Putamen (tissue), 1 donor: ENCODE measurements around the gene ENPP1.
"Not testable (repeated sequence)": the region's sequence is repeated elsewhere in the genome, so short reads cannot be mapped to it uniquely, and the experiment has no call there.

Experiments
- DNase-seq: peaks from one replicate; pipeline ENCODE4 v3.0.0-alpha.2; 2016; ENCODE audit warnings: low spot score

ENPP1 gene

GRCh38 chr6:131831392-131831791 is 23.6 kb downstream of the ENPP1 start:
- no peak for DNase-seq

DNA sequence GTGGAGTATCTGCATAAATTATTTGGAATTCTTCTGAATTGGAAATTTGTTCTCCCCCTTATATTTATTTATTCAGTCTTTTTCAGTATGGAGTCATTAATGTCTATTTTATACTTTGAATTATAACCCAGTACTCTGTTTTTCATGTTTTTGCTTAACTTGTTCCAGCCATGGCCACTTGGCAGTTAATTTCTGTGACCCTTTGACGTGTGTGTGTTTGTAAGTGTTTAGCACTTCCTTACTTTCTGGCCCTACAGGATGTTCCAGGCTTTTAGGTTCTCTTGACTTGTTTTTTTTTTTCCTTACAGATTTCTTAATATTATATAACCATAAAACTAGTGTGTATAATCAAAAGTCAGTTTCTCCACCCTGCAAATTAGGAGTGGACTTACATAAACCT is 24.1 kb downstream of the ENPP1 start:
- no peak for DNase-seq

DNA sequence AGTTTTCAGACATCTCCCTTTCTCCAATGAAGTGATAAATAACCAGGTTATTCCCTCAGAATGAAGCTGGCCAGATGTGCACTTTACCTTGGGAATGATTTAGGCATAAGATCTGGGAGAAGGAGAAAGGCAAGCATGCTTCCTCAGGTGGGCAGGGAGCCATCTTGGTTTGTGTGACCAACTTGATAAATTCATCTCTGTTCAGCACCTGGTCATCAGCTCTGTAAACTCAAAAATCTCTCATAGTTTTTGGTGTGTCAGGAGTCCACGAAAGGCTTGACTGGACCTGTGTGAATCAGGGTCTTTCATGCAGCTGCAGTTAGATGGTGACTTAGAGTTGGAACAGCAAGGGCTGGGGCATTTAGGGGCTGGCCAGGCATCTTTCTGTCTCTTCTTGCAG is 24.5 kb downstream of the ENPP1 start:
- no peak for DNase-seq

GRCh38 chr6:131838051-131838450 is 30.2 kb downstream of the ENPP1 start:
- DNase-seq: no peak

GRCh38 chr6:131839388-131839787 is 31.6 kb downstream of the ENPP1 start:
- DNase-seq: no peak

GRCh38 chr6:131840441-131840840 is 32.6 kb downstream of the ENPP1 start:
- no peak for DNase-seq

DNA sequence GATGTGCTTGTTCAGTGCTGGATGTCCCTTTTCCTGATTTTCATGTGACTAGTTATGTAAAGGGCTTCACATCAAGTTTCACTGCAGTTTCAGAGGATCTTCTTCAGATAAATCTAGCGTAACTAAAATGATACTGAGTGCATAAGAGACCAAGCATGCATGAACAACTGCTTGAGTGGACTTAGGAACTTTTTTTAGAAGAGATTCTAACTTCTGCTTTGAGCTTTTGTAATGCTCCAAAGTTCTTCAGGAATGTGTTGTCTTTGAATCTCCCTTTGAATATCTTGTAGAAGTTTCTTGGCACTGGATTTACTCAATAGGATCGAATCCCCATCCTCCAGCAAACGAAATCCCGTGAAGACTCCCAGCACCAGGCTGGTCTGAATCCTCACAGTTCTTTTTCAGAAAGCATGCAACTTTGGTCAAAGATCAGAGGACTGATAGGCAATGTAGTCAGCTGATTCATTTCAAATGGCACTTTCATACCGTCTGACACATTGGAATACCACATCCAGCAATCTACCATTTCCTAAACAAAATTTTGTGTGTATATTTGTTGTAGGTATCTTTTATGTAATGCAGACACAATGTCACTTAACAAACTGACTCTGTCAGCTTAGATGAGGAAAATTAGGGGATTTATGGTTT is 33.2 kb downstream of the ENPP1 start:
- no peak for DNase-seq

GRCh38 chr6:131843768-131844167 is 35.9 kb downstream of the ENPP1 start:
- DNase-seq: no peak

- DNase-seq: no peak
These were observed 36.5 kb downstream of the ENPP1 start for GRCh38 chr6:131844243-131844841.

- DNase-seq: no peak
These were observed 38.3 kb downstream of the ENPP1 start for GRCh38 chr6:131846023-131846663.

GRCh38 chr6:131846905-131847304 is 39.1 kb downstream of the ENPP1 start:
- no peak for DNase-seq

DNA sequence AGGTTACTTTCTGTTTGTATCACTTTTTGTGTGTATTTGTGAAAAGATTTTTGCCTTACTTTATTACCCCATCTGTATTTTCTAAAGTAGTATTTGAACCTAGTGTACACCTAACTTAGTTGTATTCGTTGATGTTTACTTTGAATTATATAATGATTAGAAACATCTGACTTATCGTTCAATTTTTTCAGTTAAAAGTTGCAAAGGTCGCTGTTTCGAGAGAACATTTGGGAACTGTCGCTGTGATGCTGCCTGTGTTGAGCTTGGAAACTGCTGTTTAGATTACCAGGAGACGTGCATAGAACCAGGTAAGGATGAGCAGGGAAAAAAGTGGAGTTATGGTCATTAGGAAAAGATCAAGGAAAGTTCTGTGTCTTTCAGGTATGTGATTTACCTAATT is 42.0 kb downstream of the ENPP1 start:
- no peak for DNase-seq

- no peak for DNase-seq
These were observed 43.4 kb downstream of the ENPP1 start for GRCh38 chr6:131851049-131851769.

DNA sequence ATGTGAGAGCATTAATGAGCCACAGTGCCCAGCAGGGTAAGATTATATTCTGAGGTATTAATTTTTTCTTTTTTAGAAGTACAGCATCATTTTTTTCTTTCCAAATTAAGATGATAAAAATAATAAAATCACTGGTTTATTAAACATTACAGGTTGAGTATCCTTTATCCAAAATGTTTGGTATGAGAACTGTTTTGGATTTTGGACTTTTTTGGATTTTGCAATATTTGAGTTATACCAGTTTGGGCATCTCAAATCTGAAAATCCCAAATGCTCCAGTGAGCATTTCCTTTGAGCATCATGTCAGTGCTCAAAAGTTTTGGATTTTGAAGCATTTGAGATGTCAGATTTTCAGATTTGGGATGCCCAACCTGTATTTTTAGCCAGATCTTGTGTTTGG is 44.4 kb downstream of the ENPP1 start:
- no peak for DNase-seq

GRCh38 chr6:131854803-131855202 is 47.0 kb downstream of the ENPP1 start:
- DNase-seq: no peak

- DNase-seq: no peak
These were observed 51.1 kb downstream of the ENPP1 start for GRCh38 chr6:131858765-131859415.

GRCh38 chr6:131859658-131860057 is 51.8 kb downstream of the ENPP1 start:
- DNase-seq: not testable (repeated sequence)

- no peak for DNase-seq
These were observed 53.6 kb downstream of the ENPP1 start for GRCh38 chr6:131861381-131861780.

GRCh38 chr6:131862476-131862875 is 54.7 kb downstream of the ENPP1 start:
- no peak for DNase-seq

DNA sequence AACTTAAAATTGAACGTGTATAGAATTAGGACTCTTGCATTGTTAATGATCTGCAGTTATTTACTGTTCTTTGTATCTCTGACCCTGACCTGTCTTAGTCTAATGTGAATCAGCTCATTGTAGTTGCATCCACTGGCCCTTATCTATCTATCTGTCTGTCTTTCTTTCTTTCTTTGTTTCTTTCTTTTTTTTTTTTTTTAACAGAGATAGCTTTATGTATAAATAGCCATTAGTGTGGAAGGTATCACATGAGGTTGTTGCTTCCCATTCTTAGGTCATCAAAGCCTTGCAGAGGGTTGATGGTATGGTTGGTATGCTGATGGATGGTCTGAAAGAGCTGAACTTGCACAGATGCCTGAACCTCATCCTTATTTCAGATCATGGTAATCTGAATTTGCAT is 59.9 kb downstream of the ENPP1 start:
- no peak for DNase-seq

DNA sequence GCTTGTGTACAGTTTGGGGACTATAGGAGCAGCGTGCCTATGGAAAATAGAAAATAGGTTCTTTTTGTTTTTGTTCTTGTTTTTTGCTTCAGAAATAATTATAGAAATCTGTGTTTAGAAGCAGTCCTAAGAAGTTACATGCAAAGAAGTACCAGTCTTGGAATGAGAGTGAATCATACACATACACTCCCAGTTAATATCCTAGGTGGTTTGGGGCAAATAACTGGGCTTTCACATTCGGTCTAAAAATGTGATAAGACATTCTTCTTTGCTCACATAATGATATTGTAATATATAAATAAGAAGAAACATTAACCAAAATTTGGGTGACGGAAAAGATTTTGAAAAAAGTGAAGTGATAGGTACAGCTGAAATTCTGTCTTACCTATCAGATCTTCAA is 61.0 kb downstream of the ENPP1 start:
- no peak for DNase-seq

DNA sequence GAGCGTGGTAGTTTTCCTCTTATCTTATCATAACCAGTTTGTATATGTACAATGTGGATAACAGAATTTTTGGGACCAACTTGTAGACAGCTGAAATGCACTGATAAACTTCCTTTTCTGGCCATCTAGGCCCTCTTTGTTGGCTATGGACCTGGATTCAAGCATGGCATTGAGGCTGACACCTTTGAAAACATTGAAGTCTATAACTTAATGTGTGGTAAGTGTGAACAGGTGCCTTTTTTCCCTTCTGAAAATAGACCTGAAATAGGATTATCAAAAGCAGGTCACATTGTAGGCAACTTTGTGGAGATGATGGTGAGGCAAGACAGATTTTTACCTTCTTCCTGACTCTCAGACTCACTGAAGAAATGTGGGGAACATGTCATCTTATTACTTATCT is 67.8 kb downstream of the ENPP1 start:
- no peak for DNase-seq
